Islet precursor cell (in vitro differentiated cells): ENCODE results near the gene TMEM232.
"Not testable (repeated sequence)": the region's sequence is repeated elsewhere in the genome, so short reads cannot be mapped to it uniquely, and the experiment has no call there.

Source experiments
- DNase-seq: peaks from one replicate; pipeline ENCODE4 v3.0.0-alpha.2; 2018

TMEM232 gene

DNA sequence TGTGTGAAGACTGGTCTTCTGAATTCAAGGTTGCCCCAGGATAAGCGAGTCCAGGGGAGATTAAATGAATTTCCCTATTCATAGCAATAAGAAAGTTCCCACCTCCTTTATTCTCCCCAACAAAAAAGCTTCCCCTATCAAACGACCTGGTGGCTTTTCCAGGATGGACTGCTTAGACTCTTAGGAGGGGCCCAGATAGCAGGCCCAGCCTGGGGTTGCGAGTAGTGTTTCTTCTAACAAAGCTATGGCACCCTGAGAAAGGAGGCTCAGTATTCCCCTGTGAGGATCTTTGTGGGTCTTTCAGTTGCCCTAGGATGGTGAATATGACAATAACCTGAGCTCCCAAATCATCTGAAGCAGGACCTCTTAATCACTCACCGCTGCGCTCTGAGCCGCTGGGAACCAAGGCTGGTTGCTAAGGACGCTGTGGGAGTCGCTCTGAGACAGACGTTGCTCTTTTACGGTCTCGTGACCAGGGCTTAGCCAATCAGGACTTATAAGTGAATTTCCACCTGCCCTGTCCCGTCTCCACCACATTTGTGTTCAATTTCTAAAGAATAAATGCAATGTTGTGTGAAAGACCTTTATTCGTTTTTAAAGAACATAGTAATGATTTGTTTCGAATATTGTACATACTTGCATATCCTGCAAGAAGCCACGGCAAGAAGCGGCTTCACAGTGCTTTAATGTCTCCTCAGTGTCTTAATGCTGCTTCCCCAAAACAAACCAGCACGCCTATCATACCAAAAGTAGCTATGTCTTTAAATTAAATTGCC is at the start of gene TMEM232:
Gene TMEM232 (minus strand): TSS at position 423 of the 776 bp plus-strand sequence. CDS start 59,319 bp downstream, outside the sequence.
- peak; percentile 91 for DNase-seq

DNA sequence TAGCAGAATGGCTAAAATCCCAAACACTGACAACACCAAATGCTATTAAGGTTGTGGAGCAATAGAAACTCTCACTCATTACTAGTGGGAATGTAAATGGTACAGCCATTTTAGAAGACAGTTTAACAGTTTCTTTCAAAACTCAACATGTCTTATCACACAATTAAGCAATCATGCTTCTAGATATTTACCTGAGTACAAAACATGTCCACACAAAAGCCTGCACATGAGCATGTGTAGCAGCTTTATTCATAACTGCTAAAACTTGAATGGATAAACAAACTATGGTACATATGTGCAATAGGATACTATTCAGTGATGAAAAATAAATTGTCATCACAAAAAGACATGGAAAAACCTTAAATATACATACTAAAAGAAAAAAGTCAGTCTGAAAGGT is 43.8 kb upstream of the TMEM232 start:
- DNase-seq = no peak

DNA sequence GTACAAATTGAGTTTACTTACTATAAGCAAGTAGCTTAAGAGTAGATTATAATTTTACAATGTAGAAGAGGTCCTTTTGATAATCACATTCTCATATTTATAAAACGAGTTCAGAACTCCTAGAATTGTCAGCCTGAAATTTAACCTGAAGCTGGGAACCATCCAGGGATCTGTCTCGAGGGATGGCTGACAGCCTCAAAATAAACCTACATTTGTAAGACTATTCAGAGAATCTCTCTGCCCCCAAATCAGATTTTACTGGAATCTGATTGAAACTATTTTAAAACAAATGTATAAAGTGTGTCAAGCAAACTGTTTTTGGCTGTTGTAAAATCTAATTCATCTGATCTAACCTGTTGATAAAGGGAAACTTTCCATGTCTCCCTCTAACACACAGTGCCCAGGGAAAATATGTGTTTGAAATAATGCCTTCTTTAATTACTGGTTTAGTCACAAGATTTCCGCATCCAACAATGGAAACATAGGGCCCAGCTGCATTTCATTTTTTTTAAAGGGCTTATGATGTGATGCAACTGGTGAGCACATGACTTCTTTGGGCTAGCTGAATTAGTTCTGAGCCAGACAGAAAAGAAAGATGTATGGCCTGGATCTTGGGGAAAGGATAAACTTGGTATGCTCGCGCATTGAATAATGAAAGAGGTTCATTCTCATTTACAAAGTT is 42.7 kb upstream of the TMEM232 start:
- no peak for DNase-seq

DNA sequence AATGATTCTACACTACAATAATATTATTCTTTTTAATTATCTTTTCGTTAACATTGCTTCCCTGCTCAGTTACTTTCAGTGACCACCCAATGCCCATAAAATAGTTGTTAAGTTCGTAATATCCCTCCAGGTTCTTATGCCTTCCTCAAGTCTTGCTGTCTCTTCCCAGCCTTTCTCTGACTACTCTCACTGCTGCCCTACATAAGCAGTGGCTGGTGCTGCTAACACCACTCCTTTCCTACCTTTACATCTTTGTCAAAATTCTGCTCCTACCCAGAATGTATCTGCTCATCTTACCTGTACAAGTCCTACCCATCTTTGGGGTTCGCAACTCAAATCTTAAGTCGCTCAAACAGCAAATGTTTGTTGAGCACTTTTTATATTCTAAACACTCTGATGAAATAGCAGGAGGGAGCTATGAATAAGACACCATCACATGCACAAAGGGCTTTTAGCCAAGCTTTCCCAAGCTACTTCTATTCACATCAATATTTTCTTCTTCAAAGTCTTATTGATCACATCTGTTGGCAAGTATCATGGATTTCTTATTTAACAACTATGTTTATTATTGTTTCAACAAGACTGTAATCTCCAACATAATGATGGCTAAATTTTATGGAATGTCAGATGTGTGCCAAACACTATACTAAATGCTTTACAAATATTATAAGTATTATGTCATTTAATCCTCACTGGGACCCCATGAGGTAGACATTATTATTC is 41.8 kb upstream of the TMEM232 start:
- DNase-seq = no peak

DNA sequence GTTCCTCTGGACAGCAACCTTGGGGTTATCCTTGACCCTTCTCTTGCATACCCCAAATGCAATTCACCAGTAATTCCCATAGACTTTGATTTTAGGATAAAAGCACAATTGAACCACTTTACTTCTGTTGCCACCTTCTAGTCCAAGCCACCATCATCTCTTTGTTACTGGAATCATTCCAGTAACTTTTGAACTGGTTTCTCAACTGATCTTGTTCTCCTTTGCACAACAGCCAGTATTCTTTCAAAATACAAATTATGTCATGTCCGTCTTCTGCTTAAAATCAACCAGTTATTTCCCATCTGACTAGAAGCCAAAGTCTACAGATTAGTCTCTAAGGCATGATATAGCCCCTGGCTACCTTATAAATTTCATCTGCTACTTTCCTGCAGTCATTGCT is 33.7 kb upstream of the TMEM232 start:
- DNase-seq = no peak

DNA sequence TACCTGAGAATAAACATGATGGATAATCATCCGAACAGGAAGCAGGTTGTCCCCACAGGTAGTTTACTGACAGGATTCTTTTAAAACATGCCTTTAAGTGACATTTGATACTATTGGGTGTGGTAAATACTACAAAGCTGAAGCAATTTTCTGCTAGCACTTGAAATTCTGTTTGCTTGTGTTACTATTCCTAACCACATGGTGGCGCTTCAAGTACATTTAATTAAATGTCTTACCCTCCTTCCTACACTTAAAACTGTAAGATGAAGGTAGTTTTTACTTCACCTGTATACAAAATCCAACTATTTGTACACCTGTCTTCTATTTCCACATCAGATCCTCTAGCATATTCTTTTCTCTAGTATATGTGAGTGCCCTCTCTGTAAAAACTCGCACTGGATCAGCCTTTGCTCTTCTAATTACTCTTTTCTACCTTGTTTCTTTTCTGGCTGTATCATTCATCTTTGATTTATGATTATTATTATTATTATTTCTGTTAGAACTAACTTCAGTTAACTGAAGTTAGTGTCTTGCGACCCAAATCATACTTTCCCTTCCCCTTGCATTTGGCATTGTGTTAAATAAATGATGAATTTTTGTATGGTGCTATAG is 30.8 kb upstream of the TMEM232 start:
- no peak for DNase-seq

DNA sequence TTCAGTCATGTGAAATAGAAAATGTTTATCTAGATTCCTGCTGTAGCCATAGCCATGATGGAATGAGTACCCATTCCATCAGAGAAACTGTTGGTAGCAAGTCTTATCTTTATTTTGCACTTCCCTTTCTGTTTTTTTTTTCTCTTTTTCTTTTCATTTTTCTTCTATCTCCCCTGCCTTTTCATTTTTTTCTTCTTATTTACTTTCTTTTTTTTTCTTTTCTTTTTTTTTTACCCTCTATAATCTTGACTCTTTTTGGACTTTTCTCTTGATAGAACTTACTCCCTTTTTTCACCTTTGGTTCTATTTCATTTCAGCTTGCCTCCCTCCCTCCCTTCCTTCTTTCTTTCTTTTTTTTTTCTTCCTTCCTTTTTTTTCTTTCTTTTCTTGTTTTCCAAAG is 27.7 kb upstream of the TMEM232 start:
- no peak for DNase-seq

DNA sequence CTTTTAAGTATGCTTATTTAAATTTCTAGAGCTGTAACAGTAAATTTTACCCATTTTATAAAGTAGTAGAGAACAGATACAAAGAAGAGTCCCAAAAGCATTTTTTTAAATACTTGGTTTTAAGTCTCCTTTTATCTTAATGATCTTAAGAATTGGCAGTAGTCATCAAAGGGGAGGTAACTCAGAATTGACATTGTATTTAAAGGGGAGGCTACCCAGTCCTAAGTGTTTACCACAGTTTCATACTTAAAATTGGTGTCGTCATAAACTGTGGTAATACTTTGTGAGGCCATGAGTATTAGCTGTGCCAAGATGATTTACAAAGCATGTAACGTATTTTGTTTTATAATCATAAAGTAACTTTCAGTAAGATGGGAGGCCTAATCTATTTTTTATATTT is 27.1 kb upstream of the TMEM232 start:
- DNase-seq = no peak

DNA sequence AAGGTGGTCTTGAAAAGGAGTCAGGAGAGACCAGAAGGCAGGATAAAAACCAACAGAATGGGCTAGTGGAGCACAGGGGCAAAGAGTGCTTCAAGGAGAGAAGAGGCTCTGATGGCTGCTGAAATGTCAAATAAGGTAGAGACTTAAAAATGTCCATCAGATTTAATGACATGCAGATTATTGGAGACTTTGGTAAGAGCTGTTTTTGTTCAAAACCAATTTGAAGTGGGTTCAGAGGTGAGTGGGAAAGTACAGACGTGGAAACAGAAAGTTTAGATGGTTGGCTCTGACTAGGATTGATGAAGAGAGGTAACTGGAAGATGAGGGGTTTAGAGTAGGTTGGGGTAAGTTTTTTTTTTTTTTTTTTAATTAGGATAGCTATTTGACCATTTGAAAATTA is 26.5 kb upstream of the TMEM232 start:
- no peak for DNase-seq

DNA sequence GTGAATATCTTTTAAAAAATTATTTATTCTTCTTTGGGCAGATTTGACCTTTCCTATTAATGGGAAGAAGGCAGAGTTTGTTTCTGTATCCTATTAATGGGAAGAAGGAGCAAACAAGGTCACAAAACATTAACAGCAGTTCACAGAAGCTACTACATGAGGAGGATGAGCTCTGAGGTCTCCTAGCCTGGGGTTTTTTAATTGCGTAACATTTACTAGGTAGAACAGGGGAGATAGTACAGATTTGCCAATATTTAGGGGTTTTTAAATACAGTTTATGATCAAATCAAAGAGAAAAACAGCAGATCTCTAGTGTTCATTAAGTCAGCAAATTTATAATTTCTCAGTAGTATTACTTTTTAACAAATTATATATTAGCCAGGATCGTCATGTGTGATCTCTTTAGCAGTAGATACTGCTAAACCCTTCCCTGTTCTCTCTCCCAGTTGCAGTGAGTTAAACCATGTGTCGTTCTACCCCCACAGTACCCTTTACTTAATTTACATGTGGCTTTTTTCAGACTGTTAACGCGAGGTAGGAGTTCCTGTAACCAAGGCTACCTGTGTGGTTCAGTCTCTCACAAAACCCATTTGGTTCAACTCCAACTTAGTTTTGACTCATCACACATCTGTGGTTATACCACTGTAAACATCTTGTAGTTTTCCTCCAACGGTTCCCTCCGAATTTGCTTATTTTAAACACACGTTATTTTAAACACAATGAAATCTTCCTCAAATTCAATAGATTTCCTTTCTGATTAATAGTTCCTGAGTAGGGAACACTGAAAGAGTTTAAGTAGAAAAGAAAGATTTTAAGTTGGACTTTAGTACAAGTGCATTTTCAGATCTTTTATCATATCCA is 25.7 kb upstream of the TMEM232 start:
- DNase-seq = no peak

DNA sequence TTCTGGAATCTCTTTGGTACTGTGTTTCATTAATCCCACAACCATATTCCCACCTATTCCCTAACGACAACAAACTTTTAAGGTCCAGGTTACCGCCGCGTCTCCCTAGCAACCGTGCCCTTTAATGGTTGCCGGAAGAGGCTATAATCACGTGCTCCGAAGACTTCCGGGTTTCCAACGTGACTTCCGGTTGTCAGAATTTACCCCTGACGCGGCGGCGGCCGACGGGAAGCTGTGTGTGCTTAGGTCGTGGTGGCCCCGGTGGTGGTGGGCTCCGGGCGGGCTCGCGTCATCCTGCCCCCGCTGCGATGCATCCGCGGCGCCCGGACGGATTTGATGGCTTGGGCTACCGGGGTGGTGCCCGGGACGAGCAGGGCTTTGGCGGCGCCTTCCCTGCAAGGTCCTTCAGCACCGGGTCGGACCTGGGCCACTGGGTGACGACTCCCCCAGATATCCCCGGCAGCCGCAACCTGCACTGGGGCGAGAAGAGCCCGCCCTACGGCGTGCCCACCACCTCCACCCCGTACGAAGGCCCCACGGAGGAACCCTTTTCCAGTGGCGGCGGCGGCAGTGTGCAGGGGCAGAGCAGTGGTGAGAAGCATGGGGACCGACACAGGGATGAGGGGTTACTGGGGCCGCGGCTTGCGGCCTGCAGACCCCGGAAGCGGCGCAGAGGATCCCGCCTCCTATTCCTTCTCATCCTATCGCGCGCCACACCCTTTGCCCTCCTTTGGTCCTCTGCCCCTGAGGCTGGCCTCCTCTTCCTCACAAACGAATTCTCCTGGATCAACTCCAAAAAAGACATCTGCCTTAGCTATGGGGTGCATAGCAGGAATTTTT is 12.6 kb upstream of the TMEM232 start, which contains the start of gene SLC25A46:
Gene SLC25A46 (plus strand): TSS at position 196 of the 840 bp plus-strand sequence. CDS start 113 bp downstream, at position 309.
- peak; percentile 95 for DNase-seq

DNA sequence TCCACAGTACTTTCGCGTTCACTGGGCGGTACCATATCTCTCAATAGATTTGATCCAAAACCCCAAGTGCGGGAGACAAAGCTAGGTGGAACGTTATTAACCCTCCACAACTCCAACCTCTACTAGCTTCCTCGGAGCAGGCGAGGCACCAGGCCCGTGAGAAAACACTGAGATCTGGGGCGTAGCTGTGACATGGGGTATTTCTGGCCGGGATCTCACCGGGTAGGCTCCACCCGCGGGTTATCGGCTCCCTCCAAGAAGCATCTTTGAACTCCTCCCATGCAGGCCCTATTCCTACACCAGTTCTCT is 12.0 kb upstream of the TMEM232 start:
- DNase-seq = no peak

DNA sequence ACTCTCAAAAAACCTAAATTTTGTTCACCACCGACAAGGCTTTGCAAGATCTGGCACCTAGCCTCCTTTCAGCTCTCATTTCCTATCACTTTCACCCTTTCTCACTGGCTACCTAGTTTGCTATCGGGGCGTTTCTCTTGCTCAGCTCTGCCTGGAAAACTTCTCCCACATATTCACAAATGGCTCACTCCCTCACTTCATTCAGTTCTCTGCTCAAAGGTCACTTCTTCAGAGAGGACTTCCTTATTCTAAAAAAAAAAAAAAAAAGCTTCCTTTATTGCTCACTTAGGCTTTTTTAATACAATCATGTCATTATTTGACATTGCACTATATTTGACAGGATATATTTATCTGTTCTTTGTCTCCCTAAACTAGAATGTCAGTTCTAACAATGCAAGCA is 10.3 kb upstream of the TMEM232 start:
- no peak for DNase-seq

DNA sequence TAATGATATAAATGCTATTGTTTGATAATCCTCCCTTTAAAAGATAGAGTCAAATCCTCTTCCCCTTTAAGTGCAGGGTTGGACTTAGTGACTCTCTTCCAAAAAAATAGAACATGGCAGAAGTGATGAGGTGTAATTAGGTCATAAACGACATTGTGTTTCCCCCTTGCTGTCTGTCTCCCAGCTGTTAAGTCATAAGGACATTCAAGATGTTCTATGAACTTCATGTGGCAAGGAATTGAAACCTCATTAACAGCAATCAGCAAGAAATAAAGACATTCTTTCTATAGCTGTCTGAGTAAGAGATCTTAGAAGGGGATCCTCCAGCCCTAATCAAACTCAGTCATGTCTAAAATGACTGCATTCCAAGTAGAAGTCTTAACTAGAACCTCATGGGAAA is 9.1 kb upstream of the TMEM232 start:
- DNase-seq = no peak

DNA sequence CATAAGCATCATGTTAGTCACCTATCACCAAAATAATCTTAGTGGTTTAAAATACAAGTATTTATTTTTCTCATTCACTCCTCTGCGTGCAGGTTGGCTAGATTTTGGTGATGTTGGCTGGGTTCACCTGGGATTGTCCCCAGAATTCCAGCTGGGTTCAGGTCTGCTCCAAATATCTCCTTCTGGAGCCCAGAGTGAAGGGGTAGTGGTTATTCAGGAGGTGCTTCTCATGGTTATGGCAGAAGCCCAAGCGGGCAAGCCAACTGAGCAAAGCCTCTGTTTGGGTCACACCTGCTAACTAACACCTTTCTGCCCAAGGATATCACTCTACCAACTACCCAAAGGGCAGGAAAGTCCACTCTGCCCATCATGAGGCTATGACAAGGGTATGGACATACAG is 7.6 kb upstream of the TMEM232 start:
- DNase-seq = no peak

DNA sequence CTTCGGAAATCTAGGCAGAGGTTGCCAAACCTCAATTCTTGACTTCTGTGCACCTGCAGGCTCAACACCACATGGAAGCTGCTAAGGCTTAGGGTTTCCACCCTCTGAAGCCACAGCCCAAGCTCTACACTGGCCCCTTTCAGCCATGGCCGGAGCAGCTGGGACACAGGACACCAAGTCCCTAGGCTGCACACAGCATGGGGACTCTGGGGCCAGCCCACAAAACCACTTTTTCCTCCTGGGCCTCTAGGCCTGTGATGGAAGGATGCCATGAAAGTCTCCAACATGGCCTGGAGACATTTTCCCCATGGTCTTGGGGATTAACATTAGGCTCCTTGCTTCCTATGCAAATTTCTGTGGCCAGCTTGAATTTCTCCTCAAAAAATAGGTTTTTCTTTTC is 5.0 kb upstream of the TMEM232 start:
- DNase-seq = not testable (repeated sequence)

DNA sequence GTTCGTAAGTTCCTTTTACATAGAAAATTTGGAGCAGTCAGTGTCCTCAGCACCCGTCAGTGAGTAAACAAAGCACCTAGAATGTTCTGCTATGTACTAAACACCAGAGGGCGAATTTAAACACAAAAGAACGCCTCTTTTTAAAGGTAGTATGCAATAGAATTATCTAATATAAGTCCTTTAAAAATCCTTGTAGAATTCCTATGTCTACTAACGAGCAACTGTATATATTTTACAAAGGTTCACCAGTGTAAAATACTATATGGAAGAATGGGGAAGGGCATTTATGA is 499 bp upstream of the TMEM232 start:
- no peak for DNase-seq

DNA sequence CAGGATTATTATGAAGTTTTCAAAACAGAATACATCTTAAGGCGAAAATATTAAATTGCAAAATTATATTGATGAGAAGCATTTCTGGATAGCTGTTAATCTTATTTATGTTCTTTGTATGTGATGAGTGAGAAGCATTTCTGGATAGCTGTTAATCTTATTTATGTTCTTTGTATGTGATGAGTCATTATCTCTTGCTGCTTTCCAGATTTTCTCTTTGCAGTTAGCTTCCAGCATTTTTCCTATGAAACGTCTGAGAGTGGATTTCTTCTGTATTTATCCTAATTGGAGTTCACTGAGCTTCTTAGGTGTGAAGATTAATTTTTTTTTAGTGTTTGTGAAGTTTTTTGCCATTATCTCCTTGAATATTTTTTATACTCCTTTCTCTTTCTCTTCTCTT is 8.2 kb downstream of the TMEM232 start:
- DNase-seq = no peak

DNA sequence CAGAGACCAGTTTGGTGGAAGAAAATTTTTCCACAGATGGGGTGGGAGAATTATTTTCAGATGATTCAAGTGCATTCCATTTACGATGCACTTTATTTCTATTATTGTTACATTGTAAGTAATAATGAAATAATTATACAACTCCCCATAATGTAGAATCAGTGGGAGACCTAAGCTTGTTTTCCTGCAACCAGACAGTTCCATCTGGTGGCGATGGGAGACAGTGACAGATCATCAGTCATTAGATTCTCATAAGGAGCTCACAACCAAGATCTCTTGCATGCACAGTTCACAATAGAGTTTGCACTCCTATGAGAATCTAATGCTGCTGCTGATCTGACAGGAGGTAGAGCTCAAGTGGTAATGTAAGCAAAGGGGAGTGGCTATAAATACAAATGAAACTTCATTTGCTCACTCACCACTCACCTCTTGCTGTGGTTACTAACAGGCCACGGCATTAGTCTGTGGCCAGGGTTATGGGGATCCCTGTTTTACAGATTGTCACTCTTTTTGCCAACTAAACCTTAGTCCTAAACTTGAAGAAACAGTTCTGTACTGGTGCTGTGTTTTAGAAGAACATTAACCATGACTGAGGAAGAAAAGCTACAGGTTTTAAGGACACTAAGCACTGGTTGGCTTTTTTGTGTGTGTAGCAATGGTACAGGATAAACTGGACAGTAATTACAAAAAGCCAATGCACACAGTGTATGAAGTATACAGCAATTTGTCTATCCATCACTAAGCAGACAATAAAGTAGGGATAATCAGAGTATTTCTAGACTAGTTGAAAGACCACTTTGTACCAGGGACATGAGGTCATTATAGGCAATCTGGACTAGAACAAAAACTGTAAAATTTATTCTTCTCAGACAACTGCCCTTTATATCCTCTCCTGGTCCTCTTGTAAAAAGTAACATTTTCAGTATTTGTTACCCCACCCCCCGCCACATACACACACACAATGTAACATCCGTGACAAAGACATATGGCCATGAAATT is 9.9 kb downstream of the TMEM232 start:
- DNase-seq = no peak

DNA sequence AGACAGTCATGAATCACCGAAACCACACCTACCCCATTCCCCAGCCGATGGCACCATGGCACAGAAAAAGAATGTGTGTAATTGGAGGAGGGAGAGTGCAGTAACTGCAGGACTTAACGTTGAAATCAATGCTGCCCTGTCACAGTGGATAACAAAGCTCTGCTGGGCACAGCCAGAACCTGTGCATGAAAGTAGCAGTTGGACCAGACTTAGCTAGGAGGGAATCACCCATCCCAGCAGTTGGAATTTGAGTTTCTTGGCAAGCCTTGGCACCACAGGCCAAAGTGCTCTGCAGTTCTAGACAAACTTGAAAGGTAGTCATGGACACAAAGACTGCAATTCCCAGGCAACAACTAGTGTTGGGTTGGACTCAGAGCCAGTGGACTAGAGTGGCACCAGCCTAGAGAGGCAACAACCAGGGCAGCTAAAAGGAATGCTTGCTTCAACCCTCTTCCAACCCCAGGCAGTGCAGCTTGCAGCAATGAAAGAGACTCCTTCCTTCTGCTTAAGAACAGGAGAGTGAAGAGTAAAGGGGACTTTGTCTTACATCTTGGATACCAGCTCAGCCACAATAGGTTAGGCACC is 19.1 kb downstream of the TMEM232 start:
- DNase-seq = no peak
